Osteocyte (in vitro differentiated cells): ENCODE measurements around the gene ETNPPL. TPM values are rescaled to one million over a fixed set of nuclear protein-coding genes. Genes with fewer than 3 reads are reported as not detected.

ENCODE experiments used
- DNase-seq: peaks from one replicate; pipeline ENCODE4 v3.0.0; 2021; ENCODE audit warnings: mixed read lengths; ENCODE audit not compliant: unreplicated experiment; ENCODE audit errors: extremely low spot score
- H3K27ac Mint-ChIP-seq: one replicate; pipeline ENCODE4 v1.8.0; 2021; ENCODE audit warnings: mild to moderate bottlenecking, mixed read lengths; ENCODE audit not compliant: unreplicated experiment
- H3K27me3 Mint-ChIP-seq: one replicate; pipeline ENCODE4 v1.8.0; 2021; ENCODE audit warnings: mixed read lengths; ENCODE audit not compliant: unreplicated experiment
- H3K36me3 Mint-ChIP-seq: one replicate; pipeline ENCODE4 v1.8.0; 2021; ENCODE audit warnings: mixed read lengths; ENCODE audit not compliant: unreplicated experiment
- H3K4me1 Mint-ChIP-seq: one replicate; pipeline ENCODE4 v1.8.0; 2021; ENCODE audit warnings: mixed read lengths; ENCODE audit not compliant: unreplicated experiment
- H3K4me3 Mint-ChIP-seq: one replicate; pipeline ENCODE4 v1.8.0; 2021; ENCODE audit warnings: mild to moderate bottlenecking, moderate library complexity, mixed read lengths; ENCODE audit not compliant: unreplicated experiment
- H3K9me3 Mint-ChIP-seq: one replicate; pipeline ENCODE4 v1.8.0; 2021; ENCODE audit warnings: mixed read lengths; ENCODE audit not compliant: unreplicated experiment
- total RNA-seq: library from RNA; stranded (reverse); gene quantifications from 2 replicates; pipeline ENCODE4 v1.2.1, GENCODE V29; 2021
- TF ChIP-seq, protein P1 (sequence below): fragments of 200-600 bp; sonication (generic); IDR thresholded peaks from 2 replicates; pipeline ENCODE4 v1.5.0; 2021; ENCODE audit warnings: antibody characterized with exemption, mild to moderate bottlenecking, moderate library complexity

The ETNPPL gene
- total RNA-seq, 1 donor from 2014 or later: not detected

DNA sequence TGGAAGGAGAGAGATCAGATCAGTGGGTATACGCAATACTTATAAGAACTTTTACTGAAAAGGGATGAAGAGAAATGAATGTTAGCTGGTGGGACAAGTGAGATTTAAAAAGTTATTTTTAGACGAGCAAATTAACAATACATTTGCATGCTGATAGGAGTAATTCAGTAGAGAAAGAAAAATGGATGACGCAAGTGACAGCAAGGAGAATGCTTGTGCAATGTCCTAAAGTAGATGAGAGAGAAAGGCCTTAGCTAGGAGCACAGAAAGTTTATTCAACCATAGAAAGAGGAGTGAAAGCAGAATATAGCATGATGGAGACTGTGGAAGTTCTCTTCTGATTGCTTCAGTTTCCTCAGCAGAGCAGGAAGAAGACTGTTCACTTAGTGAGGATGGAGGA, 66.7 kb downstream of the ETNPPL start:
- no peak overlapping the region for H3K4me3 Mint-ChIP-seq
- no peak overlapping the region for H3K27ac Mint-ChIP-seq
- no peaks in the 10 kb centered on the region for H3K9me3 Mint-ChIP-seq
- DNase-seq: no peak
- no peaks in the 10 kb centered on the region for H3K36me3 Mint-ChIP-seq
- H3K4me1 Mint-ChIP-seq: no peaks in the 10 kb centered on the region
- TF ChIP-seq, protein P1, sequence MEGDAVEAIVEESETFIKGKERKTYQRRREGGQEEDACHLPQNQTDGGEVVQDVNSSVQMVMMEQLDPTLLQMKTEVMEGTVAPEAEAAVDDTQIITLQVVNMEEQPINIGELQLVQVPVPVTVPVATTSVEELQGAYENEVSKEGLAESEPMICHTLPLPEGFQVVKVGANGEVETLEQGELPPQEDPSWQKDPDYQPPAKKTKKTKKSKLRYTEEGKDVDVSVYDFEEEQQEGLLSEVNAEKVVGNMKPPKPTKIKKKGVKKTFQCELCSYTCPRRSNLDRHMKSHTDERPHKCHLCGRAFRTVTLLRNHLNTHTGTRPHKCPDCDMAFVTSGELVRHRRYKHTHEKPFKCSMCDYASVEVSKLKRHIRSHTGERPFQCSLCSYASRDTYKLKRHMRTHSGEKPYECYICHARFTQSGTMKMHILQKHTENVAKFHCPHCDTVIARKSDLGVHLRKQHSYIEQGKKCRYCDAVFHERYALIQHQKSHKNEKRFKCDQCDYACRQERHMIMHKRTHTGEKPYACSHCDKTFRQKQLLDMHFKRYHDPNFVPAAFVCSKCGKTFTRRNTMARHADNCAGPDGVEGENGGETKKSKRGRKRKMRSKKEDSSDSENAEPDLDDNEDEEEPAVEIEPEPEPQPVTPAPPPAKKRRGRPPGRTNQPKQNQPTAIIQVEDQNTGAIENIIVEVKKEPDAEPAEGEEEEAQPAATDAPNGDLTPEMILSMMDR: no peak
- peaks cover 5% of the 10 kb centered on the region for H3K27me3 Mint-ChIP-seq

DNA sequence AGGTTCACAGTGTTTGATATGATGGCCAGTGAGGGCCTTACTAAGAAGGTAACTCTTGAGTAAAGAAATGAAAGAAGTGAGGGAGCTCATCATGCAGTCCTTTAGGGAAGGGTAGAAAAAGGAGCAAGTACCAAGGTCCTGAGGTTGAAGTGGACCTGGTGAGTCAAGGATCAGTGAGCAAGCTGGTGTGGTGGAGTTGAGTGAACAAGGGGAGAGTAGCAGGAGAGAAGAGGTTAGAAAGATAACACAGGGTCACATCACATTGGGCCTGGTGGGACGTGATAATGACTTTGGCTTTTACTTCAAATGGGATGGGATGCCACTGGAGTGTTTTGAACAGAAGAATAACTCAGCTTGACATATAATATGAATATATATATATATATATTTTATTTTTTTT, 67.8 kb downstream of the ETNPPL start:
- Mint-ChIP-seq H3K36me3 (no peaks in the 10 kb centered on the region), H3K27me3 (peaks cover 5% of the 10 kb centered on the region), H3K27ac (no peak overlapping the region), H3K9me3 (no peaks in the 10 kb centered on the region), H3K4me1 (no peaks in the 10 kb centered on the region), H3K4me3 (no peak overlapping the region)
- TF ChIP-seq, protein P1: no peak
- no peak for DNase-seq

DNA sequence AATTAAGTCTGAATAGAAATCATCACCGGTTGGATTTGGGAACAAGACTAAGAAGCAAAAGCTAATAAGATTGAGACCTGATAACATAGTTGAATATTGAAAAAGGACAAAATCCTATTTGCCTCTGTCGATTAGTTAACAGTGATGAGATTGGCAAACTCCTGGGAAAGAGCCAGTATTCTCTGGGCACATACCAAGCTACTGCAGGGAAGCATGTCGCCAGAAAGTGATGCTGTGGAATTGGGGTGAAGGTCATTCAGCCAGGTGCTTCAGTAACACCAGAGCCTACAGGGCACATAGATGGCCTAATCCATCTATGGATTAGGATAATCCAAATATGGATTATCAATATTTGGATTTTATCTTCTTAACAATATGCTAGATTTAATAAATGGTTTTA, 68.4 kb downstream of the ETNPPL start:
- H3K36me3 Mint-ChIP-seq: no peaks in the 10 kb centered on the region
- no peak overlapping the region for H3K27ac Mint-ChIP-seq
- peaks cover 5% of the 10 kb centered on the region for H3K27me3 Mint-ChIP-seq
- H3K4me1 Mint-ChIP-seq: no peaks in the 10 kb centered on the region
- TF ChIP-seq, protein P1: no peak
- no peak for DNase-seq
- no peak overlapping the region for H3K4me3 Mint-ChIP-seq
- no peaks in the 10 kb centered on the region for H3K9me3 Mint-ChIP-seq

DNA sequence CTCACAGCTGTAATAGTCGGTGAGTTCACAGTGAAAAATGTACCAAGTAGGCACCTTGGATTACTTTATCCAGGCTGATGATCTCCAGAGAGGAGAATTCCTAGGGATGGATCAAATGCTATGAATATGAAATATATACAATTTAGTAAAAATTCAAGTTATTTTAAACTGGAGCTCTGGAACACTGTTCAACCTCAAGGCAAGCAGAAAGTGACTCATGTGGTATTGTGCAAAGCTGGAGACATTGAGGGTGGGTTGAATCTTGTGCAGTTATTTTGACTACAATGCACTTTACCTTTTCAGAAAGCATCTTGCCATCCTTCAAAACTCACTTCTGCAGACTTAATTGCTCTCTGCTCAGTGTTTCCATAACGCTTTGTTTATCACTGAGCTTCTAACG, 69.0 kb downstream of the ETNPPL start:
- no peaks in the 10 kb centered on the region for H3K36me3 Mint-ChIP-seq
- TF ChIP-seq, protein P1: no peak
- H3K27me3 Mint-ChIP-seq: peaks cover 5% of the 10 kb centered on the region
- H3K9me3 Mint-ChIP-seq: no peaks in the 10 kb centered on the region
- no peak overlapping the region for H3K27ac Mint-ChIP-seq
- no peak for DNase-seq
- H3K4me3 Mint-ChIP-seq: no peak overlapping the region
- H3K4me1 Mint-ChIP-seq: no peaks in the 10 kb centered on the region

DNA sequence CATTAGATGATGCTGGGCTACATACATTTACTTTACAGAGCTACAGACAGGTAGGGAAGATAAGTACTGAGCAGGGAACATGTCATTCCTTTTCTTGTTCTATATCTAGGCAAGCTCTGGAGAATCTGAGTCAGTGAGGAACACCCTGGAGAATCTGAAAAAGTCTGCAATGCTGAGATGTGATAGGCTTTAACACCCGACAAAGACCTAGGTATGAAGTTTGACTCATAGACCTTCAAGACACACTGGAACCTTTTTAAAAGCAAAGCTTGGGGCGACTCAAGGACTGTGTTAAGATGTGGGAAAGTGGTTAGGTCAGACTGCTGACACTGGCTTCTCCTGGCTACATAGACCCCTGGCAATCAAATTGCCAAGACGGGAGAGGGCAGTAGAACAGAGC, 69.6 kb downstream of the ETNPPL start:
- Mint-ChIP-seq H3K36me3 (no peaks in the 10 kb centered on the region), H3K27ac (no peak overlapping the region), H3K27me3 (no peaks in the 10 kb centered on the region), H3K4me1 (no peaks in the 10 kb centered on the region), H3K4me3 (no peak overlapping the region), H3K9me3 (no peaks in the 10 kb centered on the region)
- DNase-seq: no peak
- TF ChIP-seq, protein P1: no peak

Other genes starting within 250 kb of the ETNPPL start
- 1,029 and 1,032 TPM in 2 replicates for gene RPL34, start 142.5 kb downstream of the ETNPPL start, total RNA-seq
- 222 and 235 TPM in 2 replicates for gene OSTC, start 112.5 kb downstream of the ETNPPL start, total RNA-seq